SH-SY5Y (cell line): ENCODE measurements around the gene CCR4.

ENCODE experiments used
- GATA2 ChIP-seq: IDR thresholded peaks from 2 replicates; pipeline ENCODE4 v1.6.1; 2011; ENCODE audit warnings: mild to moderate bottlenecking, low read depth, low read length
- GATA3 ChIP-seq: IDR thresholded peaks from 2 replicates; pipeline ENCODE4 v1.6.1; 2011; ENCODE audit warnings: low read depth, mild to moderate bottlenecking, low read length, moderate library complexity

DNA sequence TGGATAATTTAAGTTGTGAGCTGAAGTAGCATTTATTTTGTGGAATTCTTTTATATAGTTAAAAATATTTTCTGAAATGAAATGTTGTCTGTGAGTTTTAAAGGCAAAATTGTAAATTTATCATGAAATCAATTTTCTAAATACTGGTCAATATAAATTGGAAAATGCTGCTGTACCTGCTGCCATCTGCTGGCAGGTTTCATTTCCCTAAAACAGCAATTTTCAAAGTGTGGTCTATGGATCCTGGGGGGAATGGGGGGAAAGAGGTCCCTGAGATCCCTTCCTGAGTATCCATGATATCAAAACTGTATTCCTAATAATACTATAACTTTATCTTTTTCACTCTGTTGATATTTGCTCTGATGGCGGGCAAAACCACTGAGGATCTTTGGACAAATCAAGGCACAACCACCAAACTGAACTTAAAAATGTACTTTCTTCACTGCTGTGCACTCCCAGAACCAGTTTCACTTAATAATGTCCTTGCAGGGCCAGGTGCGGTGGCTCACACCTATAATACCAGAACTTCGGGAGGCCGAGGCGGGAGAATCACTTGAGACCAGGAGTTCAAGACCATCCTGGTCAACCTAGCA lies 17.2 kb upstream of the CCR4 start:
- TF ChIP-seq GATA3, result no peak
- no peak for TF ChIP-seq GATA2
